ENCODE data around the gene SLC16A8.

Gene SLC16A8

GRCh38 chr22:38049812-38050619 is 34.0 kb downstream of the SLC16A8 start:
- no peak for TF ChIP-seq CTCF (conservative IDR thresholded peaks at IDR 0.05)
- H3K27ac ChIP-seq = no peak overlapping the region

GRCh38 chr22:38046070-38046748 is 37.8 kb downstream of the SLC16A8 start:
- no peak for TF ChIP-seq CTCF (conservative IDR thresholded peaks at IDR 0.05)
- H3K27ac ChIP-seq = no peak overlapping the region

- H3K27ac ChIP-seq = no peak overlapping the region
- no peak for TF ChIP-seq CTCF (conservative IDR thresholded peaks at IDR 0.05)
Observed at GRCh38 chr22:38043151-38044039, 40.6 kb downstream of the SLC16A8 start.

- TF ChIP-seq CTCF (conservative IDR thresholded peaks at IDR 0.05) = no peak
- no peak overlapping the region for H3K27ac ChIP-seq
Observed at GRCh38 chr22:38042488-38042790, 41.5 kb downstream of the SLC16A8 start.

GRCh38 chr22:38041760-38042487 is 42.1 kb downstream of the SLC16A8 start:
- H3K27ac ChIP-seq = no peak overlapping the region
- no peak for TF ChIP-seq CTCF (conservative IDR thresholded peaks at IDR 0.05)

GRCh38 chr22:38040953-38041759 is 42.8 kb downstream of the SLC16A8 start:
- TF ChIP-seq CTCF (conservative IDR thresholded peaks at IDR 0.05) = no peak
- H3K27ac ChIP-seq = no peak overlapping the region
